GM12892 (cell line): ENCODE results near the gene MACROD2.

Experiments
- POLR2A ChIP-seq: IDR thresholded peaks from 2 replicates; pipeline ENCODE4 v1.6.1; 2011; ENCODE audit warnings: low read depth, low read length, control low read depth
- POLR2AphosphoS5 ChIP-seq: IDR thresholded peaks from 2 replicates; pipeline ENCODE4 v1.6.1; 2011; ENCODE audit warnings: low read depth, low read length, control low read depth
- TAF1 ChIP-seq: IDR thresholded peaks from 2 replicates; pipeline ENCODE4 v1.6.1; 2011; ENCODE audit warnings: low read depth, mild to moderate bottlenecking, control low read depth, low read length, borderline replicate concordance

DNA sequence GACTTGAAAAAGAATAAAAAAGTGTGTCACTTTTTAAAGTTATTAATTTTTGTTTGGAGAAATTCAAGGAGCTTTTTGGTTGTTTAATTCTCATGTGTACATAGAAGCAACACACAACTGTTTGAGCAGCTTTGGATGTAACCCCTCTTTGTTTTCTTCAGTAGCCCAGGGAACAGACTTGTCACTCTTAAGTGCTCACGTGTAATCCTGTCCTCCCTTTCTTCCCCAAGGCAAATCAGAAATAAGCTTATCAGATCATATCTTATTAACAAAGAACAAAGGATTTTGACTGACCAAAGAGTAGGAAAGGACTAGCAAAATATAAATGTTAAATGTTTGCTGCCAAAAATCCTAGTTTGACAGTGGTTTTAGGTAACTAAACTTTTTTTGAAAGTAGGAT lies 349.4 kb downstream of the MACROD2 start:
- TF ChIP-seq POLR2AphosphoS5, result no peak
- no peak for TF ChIP-seq POLR2A
- TF ChIP-seq TAF1, result no peak
